ENCODE measurements around the gene TMEM86B.

Gene TMEM86B

DNA sequence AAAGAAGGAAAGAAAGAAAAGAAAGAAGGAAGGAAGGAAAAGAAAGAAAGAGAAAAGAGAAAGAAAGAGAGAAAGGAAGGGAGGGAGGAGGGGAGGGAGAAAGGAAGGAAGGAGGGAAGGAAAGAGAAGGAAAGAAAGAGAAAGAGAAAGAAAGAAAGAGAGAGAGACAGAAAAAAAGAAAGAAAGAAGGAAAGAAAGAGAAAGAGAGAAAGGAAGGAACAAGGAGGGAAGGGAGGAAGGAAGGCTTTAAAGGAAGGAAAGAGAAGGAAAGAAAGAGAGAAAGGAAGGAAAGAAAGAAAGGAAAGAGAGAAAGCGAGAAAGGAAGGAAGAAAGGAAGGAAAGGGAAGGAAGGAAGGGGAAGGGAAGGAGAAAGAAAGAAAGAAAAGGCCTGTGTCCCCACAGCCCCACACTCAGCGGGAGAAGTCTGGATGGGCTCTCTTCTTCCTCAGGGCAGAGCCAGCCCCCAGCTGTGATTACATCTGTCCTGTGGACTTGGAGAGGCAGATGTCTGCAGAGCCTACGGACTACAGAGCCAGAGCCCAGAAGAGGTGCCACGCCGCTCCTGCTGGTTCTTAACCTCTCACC, 28.9 kb downstream of the TMEM86B start:
- POLR2A ChIA-PET = interaction anchor here (1.4 kb wide), 1 partner anchor 59 kb away, joined by 3 read pairs; the partner anchor contains the start of gene PPP6R1
- Histone ChIP-seq H3K9me3 (ENCODE audit: control insufficient read depth, insufficient read depth, low read depth, low read length) (no peaks in the 10 kb centered on the region), H3K27ac (ENCODE audit: extremely low read depth, low read depth, low read length) (no peak overlapping the region), H3K4me3 (ENCODE audit: low read depth, low read length) (no peak overlapping the region), H3K36me3 (ENCODE audit: control insufficient read depth in 2 of 2, insufficient read depth in 1 of 2, low read length in 2 of 2) (no peaks in the 10 kb centered on the region), H3K4me1 (ENCODE audit: control insufficient read depth, insufficient read depth, low read length) (no peaks in the 10 kb centered on the region)
- CTCF ChIA-PET = interaction anchor here (0.6 to 2.6 kb wide), 3 partner anchors 34 to 304 kb away, joined by 3 to 12 read pairs (median 4); no protein-coding TSS in a partner anchor
- TF ChIP-seq ZNF433 (tag by site-specific recombination; IDR thresholded peaks at IDR 0.05; ENCODE audit: low read depth) (no peak), ZNF610 (tag by site-specific recombination; IDR thresholded peaks at IDR 0.05; ENCODE audit: borderline replicate concordance) (no peak), ZNF785 (tag by site-specific recombination; IDR thresholded peaks at IDR 0.05) (no peak), ZNF140 (tag by site-specific recombination; IDR thresholded peaks at IDR 0.05) (no peak), KLF1 (tag by site-specific recombination; IDR thresholded peaks at IDR 0.05) (no peak), ZIC2 (tag by site-specific recombination; IDR thresholded peaks at IDR 0.05) (peak; percentile 64), ZNF596 (tag by site-specific recombination; IDR thresholded peaks at IDR 0.05) (no peak), ZEB2 (tag by site-specific recombination; IDR thresholded peaks at IDR 0.05) (no peak), ZNF121 (tag by site-specific recombination; IDR thresholded peaks at IDR 0.05) (no peak), ZNF366 (tag by site-specific recombination; conservative IDR thresholded peaks at IDR 0.05) (peak; percentile 98), ZNF677 (tag by site-specific recombination; IDR thresholded peaks at IDR 0.05) (no peak), ZNF239 (tag by site-specific recombination; IDR thresholded peaks at IDR 0.05) (no peak), ZBTB7A (tag by site-specific recombination; IDR thresholded peaks at IDR 0.05; ENCODE audit: low read depth) (no peak), GLIS2 (tag by site-specific recombination; IDR thresholded peaks at IDR 0.05) (no peak), KLF16 (tag by site-specific recombination; IDR thresholded peaks at IDR 0.05) (no peak), GLI2 (tag by site-specific recombination; IDR thresholded peaks at IDR 0.05; ENCODE audit: borderline replicate concordance, low read depth) (no peak), ZNF157 (tag by site-specific recombination; IDR thresholded peaks at IDR 0.05) (no peak), ZNF514 (tag by site-specific recombination; IDR thresholded peaks at IDR 0.05) (no peak), ZNF660 (tag by site-specific recombination; IDR thresholded peaks at IDR 0.05) (no peak), ZSCAN16 (tag by site-specific recombination; IDR thresholded peaks at IDR 0.05) (no peak), ZNF221 (tag by site-specific recombination; IDR thresholded peaks at IDR 0.05; ENCODE audit: borderline replicate concordance) (no peak), PATZ1 (tag by site-specific recombination; IDR thresholded peaks at IDR 0.05) (no peak), ZNF777 (tag by site-specific recombination; IDR thresholded peaks at IDR 0.05; ENCODE audit: borderline replicate concordance) (0 out of 2 replicates have a peak, but pooled peaks have one; percentile 13), ZNF776 (tag by site-specific recombination; IDR thresholded peaks at IDR 0.05; ENCODE audit: borderline replicate concordance) (no peak), ZNF169 (tag by site-specific recombination; IDR thresholded peaks at IDR 0.05) (no peak), ZNF791 (tag by site-specific recombination; IDR thresholded peaks at IDR 0.05) (no peak)
- TF ChIP-seq, protein P1, sequence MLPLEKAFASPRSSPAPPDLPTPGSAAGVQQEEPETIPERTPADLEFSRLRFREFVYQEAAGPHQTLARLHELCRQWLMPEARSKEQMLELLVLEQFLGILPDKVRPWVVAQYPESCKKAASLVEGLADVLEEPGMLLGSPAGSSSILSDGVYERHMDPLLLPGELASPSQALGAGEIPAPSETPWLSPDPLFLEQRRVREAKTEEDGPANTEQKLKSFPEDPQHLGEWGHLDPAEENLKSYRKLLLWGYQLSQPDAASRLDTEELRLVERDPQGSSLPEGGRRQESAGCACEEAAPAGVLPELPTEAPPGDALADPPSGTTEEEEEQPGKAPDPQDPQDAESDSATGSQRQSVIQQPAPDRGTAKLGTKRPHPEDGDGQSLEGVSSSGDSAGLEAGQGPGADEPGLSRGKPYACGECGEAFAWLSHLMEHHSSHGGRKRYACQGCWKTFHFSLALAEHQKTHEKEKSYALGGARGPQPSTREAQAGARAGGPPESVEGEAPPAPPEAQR (tag by site-specific recombination; IDR thresholded peaks at IDR 0.05) = 0 out of 2 replicates have a peak, but pooled peaks have one; percentile 20
- TF ChIP-seq, protein P2, sequence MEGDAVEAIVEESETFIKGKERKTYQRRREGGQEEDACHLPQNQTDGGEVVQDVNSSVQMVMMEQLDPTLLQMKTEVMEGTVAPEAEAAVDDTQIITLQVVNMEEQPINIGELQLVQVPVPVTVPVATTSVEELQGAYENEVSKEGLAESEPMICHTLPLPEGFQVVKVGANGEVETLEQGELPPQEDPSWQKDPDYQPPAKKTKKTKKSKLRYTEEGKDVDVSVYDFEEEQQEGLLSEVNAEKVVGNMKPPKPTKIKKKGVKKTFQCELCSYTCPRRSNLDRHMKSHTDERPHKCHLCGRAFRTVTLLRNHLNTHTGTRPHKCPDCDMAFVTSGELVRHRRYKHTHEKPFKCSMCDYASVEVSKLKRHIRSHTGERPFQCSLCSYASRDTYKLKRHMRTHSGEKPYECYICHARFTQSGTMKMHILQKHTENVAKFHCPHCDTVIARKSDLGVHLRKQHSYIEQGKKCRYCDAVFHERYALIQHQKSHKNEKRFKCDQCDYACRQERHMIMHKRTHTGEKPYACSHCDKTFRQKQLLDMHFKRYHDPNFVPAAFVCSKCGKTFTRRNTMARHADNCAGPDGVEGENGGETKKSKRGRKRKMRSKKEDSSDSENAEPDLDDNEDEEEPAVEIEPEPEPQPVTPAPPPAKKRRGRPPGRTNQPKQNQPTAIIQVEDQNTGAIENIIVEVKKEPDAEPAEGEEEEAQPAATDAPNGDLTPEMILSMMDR (tag by site-specific recombination; IDR thresholded peaks at IDR 0.05) = no peak
- TF ChIP-seq, protein P3, sequence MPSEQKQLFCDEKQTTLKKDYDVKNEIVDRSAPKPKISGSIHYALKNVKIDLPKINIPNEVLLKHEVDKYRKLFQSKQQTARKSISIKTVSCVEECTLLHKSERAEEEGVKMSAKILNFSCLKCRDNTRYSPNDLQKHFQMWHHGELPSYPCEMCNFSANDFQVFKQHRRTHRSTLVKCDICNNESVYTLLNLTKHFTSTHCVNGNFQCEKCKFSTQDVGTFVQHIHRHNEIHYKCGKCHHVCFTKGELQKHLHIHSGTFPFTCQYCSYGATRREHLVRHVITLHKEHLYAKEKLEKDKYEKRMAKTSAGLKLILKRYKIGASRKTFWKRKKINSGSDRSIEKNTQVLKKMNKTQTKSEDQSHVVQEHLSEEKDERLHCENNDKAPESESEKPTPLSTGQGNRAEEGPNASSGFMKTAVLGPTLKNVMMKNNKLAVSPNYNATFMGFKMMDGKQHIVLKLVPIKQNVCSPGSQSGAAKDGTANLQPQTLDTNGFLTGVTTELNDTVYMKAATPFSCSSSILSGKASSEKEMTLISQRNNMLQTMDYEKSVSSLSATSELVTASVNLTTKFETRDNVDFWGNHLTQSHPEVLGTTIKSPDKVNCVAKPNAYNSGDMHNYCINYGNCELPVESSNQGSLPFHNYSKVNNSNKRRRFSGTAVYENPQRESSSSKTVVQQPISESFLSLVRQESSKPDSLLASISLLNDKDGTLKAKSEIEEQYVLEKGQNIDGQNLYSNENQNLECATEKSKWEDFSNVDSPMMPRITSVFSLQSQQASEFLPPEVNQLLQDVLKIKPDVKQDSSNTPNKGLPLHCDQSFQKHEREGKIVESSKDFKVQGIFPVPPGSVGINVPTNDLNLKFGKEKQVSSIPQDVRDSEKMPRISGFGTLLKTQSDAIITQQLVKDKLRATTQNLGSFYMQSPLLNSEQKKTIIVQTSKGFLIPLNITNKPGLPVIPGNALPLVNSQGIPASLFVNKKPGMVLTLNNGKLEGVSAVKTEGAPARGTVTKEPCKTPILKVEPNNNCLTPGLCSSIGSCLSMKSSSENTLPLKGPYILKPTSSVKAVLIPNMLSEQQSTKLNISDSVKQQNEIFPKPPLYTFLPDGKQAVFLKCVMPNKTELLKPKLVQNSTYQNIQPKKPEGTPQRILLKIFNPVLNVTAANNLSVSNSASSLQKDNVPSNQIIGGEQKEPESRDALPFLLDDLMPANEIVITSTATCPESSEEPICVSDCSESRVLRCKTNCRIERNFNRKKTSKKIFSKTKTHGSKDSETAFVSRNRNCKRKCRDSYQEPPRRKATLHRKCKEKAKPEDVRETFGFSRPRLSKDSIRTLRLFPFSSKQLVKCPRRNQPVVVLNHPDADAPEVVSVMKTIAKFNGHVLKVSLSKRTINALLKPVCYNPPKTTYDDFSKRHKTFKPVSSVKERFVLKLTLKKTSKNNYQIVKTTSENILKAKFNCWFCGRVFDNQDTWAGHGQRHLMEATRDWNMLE (tag by site-specific recombination; conservative IDR thresholded peaks at IDR 0.05; ENCODE audit: low read depth) = no peak
